ENCODE data around the gene C18orf54. TPM values are rescaled to one million over a fixed set of nuclear protein-coding genes. Genes with fewer than 3 reads are reported as not detected.

Gene C18orf54
- total RNA-seq, 1 experiment from 2014 or later: 7.2 TPM

- H3K27me3 ChIP-seq (replicated peaks; ENCODE audit: control insufficient read depth, insufficient read depth, low read length): no peaks in the 10 kb centered on the region
- Mint-ChIP-seq H3K36me3 (ENCODE audit: insufficient read depth, unreplicated experiment) (no peaks in the 10 kb centered on the region), H3K9me3 (ENCODE audit: unreplicated experiment) (no peaks in the 10 kb centered on the region), H3K4me1 (ENCODE audit: low read depth, unreplicated experiment) (no peaks in the 10 kb centered on the region), H3K4me3 (ENCODE audit: unreplicated experiment) (no peak overlapping the region), H3K27ac (ENCODE audit: unreplicated experiment) (no peak overlapping the region), H3K27me3 (ENCODE audit: insufficient read depth, unreplicated experiment) (no peaks in the 10 kb centered on the region)
- H3K4me3 ChIP-seq (ENCODE audit: low read depth, low read length): no peak overlapping the region
- no TSS peak for BruUV-seq (replicated peaks)
- H3K9me3 ChIP-seq: no peaks in the 10 kb centered on the region
- DNase-seq: no peak
- ChIA-PET CTCF (no interaction called here), POLR2A (no interaction called here)
- intact Hi-C loops (cut with micrococcal nuclease; ENCODE audit: unreplicated experiment): no loop called here
- no peaks in the 10 kb centered on the region for H3K36me3 ChIP-seq (ENCODE audit: control insufficient read depth, insufficient read depth, low read length)
- TF ChIP-seq CTCF (IDR thresholded peaks at IDR 0.05; ENCODE audit: insufficient read depth in 1 of 2, low read depth in 1 of 2, low read length in 1 of 2, severe bottlenecking in 1 of 2, unreplicated experiment in 1 of 2): no peak
- H3K4me1 ChIP-seq: no peaks in the 10 kb centered on the region
These were observed 20.4 kb downstream of the C18orf54 start for GRCh38 chr18:54378057-54378456.

GRCh38 chr18:54381640-54382039 lies 23.9 kb downstream of the C18orf54 start:
- H3K4me3 ChIP-seq (ENCODE audit: low read depth, low read length): no peak overlapping the region
- no peaks in the 10 kb centered on the region for H3K27me3 ChIP-seq (replicated peaks; ENCODE audit: control insufficient read depth, insufficient read depth, low read length)
- Mint-ChIP-seq H3K27me3 (ENCODE audit: insufficient read depth, unreplicated experiment) (no peaks in the 10 kb centered on the region), H3K9me3 (ENCODE audit: unreplicated experiment) (no peaks in the 10 kb centered on the region), H3K36me3 (ENCODE audit: insufficient read depth, unreplicated experiment) (no peaks in the 10 kb centered on the region), H3K4me3 (ENCODE audit: unreplicated experiment) (no peak overlapping the region), H3K27ac (ENCODE audit: unreplicated experiment) (no peak overlapping the region), H3K4me1 (ENCODE audit: low read depth, unreplicated experiment) (no peaks in the 10 kb centered on the region)
- DNase-seq: no peak
- intact Hi-C loops (cut with micrococcal nuclease; ENCODE audit: unreplicated experiment): no loop called here
- no peaks in the 10 kb centered on the region for H3K36me3 ChIP-seq (ENCODE audit: control insufficient read depth, insufficient read depth, low read length)
- ChIA-PET POLR2A (no interaction called here), CTCF (no interaction called here)
- no peaks in the 10 kb centered on the region for H3K9me3 ChIP-seq
- no peak for TF ChIP-seq CTCF (IDR thresholded peaks at IDR 0.05; ENCODE audit: insufficient read depth in 1 of 2, low read depth in 1 of 2, low read length in 1 of 2, severe bottlenecking in 1 of 2, unreplicated experiment in 1 of 2)
- no TSS peak for BruUV-seq (replicated peaks)
- no peaks in the 10 kb centered on the region for H3K4me1 ChIP-seq

- no TSS peak for BruUV-seq (replicated peaks)
- no peaks in the 10 kb centered on the region for H3K9me3 ChIP-seq
- Mint-ChIP-seq H3K4me3 (ENCODE audit: unreplicated experiment) (no peak overlapping the region), H3K9me3 (ENCODE audit: unreplicated experiment) (no peaks in the 10 kb centered on the region), H3K36me3 (ENCODE audit: insufficient read depth, unreplicated experiment) (no peaks in the 10 kb centered on the region), H3K4me1 (ENCODE audit: low read depth, unreplicated experiment) (no peaks in the 10 kb centered on the region), H3K27ac (ENCODE audit: unreplicated experiment) (no peak overlapping the region), H3K27me3 (ENCODE audit: insufficient read depth, unreplicated experiment) (no peaks in the 10 kb centered on the region)
- POLR2A ChIA-PET: no interaction called here
- intact Hi-C loops (cut with micrococcal nuclease; ENCODE audit: unreplicated experiment): no loop called here
- no peak overlapping the region for H3K4me3 ChIP-seq (ENCODE audit: low read depth, low read length)
- CTCF ChIA-PET: no interaction called here
- H3K27me3 ChIP-seq (replicated peaks; ENCODE audit: control insufficient read depth, insufficient read depth, low read length): no peaks in the 10 kb centered on the region
- no peak for DNase-seq
- H3K4me1 ChIP-seq: no peaks in the 10 kb centered on the region
- H3K36me3 ChIP-seq (ENCODE audit: control insufficient read depth, insufficient read depth, low read length): no peaks in the 10 kb centered on the region
- no peak for TF ChIP-seq CTCF (IDR thresholded peaks at IDR 0.05; ENCODE audit: insufficient read depth in 1 of 2, low read depth in 1 of 2, low read length in 1 of 2, severe bottlenecking in 1 of 2, unreplicated experiment in 1 of 2)
These were observed 24.4 kb downstream of the C18orf54 start for GRCh38 chr18:54382076-54382475.
